Inferior parietal cortex (tissue), 1 donor: ENCODE measurements around the gene TSNAXIP1.
"Not testable (repeated sequence)": the region's sequence is repeated elsewhere in the genome, so short reads cannot be mapped to it uniquely, and the experiment has no call there.

Experiments
- DNase-seq: peaks from one replicate; pipeline ENCODE4 v3.0.0-alpha.2; 2016; ENCODE audit errors: extremely low spot score

TSNAXIP1 gene

DNA sequence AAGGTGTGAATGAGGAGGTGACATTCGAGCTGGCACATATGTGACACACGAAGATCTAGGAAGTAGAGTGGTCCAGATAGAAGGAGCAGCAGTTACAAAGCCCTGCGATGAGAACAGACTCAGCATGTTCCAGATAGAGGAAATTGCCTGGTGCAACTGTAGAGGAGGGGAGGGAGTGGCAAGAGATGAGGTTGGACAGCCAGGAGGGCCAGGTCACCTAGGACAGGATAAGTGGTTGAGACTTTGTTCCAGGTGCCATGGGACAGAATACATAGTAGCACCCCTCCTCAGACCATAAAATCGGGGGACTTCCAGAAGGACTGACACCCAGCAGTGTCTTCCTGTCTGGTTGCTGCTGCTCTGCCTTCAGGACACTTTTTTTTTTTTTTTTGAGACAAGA is 51.8 kb downstream of the TSNAXIP1 start:
- DNase-seq = no peak

DNA sequence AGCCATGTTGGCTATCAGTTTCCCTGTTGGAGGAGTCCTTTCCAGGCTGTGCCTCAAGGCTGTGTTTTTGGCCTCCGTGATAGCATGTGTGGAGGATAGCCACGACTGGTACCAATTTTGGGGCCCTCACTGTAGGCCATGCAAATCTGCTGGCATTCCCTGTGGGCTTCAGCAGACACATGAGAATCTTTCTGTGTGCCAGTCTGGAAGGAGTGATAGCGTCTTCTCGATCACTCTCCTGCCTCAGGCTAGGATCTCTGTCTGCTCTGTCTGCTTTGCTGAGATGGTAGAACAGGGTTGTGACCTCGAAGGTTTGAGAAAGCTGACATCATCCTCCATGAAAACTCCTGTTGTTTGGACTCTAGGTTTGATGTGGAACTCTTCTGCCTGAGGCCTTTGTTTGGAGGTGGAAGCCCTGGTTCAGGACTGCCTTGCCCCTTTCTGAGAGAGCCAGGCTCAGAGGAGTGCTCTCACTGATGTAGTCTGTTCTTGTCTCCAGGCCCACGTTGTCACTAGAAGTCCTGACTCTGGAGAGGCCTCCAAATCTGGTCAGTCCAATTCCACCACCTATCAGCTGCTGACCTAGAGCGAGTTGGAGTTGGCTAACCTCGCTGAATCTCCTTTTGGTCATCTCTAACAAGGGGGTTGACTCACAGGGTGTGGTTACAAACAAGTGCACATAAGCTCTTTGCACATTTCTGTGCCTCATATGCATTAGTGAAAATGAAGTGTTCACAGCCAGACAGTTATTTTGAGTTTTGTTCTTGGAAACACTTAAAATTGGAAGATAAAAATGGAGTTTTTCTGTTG is 54.1 kb downstream of the TSNAXIP1 start:
- DNase-seq = no peak

DNA sequence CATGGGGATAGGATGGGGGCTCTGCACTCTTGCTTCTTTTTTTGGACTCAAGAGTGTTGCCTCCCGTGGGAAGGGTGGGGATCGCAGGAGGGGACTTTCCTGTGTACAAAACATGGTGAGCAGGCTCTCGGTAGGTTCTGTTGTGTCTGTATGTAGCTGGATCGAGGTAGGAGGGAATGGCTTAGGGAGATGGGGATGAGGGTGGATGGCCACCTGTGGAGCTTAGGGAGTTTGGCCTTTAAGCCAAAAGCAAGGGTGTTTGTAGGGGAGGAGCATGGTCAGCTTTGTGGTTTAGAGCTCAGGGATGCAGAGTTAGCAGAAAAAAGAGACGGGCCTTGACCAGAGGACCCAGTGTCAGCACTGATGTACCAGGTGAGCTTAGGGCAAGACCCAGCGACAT is 55.2 kb downstream of the TSNAXIP1 start:
- no peak for DNase-seq

DNA sequence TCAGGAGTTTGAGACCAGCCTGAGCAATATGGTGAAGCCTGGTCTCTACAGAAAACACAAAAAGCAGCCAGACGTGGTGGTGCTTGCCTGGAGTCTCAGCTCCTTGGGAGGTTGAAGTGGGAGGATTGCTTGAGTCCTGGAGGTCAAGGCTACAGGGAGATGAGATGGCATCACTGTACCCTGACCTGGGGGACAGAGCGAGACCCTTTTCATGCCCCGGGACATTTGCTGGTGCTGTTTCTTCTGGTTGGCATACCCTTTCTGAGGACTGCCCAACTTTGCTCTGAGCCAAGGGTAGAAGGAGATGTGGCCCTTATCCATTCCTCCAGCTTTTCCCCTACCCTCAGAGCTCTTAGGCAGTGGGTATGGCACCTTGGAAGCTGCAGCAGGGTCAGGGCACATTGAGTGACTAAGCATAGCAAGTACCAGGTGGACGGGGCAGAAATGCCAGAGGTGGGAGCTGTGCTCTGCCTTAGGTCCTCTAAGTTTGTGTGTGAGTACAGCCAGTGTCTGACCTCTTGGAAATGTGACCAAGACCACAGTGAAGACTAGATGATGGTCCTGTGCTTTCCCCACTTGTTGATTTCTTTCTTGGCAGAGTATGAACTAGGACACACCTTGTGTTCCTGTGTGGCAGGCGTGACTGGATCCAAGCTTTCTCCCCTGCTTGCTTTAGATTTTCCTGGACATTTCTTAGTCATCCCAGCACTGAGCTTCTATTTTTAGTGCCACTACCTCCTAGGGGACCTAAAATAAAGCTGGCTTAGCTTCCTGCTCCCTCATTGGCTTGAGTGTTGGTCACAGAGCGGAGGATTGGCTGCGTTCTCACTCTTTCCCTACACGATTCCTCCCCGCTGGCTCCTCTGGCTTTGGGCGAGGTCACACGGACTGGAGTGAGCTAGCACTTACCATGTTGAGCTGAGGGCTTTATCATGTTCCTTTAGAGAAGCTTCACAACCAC is 56.2 kb downstream of the TSNAXIP1 start:
- peak; percentile 68 for DNase-seq

DNA sequence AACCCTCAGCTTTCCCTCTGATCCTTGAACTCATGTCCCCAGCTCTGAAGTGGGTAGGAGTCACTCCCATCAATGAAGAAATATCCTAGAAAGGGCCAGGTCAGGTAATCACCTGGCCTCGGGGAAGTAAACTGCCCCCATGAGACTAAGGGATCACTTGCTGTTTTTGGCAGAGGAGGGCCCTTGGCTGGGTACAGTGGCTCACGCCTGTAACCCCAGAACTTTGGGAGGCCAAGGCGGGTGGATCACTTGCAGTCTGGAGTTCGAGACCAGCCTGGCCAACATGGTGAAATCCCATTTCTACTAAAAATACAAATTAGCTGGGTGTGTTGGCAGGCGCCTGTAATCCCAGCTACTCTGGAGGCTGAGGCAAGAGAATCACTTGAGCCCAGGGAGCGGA is 57.4 kb downstream of the TSNAXIP1 start:
- not testable (repeated sequence) for DNase-seq

DNA sequence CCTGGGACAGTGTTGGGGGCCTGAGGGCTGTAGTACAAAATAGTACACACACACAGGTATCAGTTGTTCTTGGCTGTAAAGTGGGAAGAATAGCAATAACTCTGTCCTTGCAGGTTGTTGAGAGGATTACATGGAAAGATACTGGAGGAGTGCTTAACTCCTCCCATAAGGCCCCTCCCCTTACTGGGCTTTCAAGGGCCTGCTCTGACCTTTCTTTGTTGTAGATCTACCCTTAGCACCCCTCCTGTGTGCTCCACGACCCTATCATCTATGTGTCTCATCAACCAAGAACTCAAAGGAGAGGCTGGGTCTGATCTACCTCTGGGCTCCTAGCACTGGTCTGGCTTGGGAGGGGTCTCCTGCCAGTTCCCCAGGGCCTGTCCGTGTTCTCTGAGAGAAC is 57.9 kb downstream of the TSNAXIP1 start:
- no peak for DNase-seq

DNA sequence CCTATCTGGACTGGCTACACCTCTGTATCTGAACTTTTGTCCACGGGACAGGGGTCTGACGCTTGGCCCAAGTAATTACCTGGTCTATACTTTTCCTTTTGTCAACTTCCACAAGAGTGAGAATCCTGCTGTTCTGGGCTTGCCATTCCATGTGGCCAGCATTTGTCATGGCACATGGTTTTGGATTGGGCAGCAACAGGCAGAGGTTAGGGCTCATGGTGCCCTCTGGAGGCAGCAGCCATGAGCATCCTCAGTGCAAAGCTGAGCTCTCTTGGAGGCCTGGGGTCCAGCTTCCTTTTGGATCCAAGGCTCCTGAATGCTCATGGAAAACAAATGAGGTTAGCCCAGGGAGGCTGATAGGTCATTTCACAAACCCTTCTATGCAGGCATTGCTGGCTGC is 58.6 kb downstream of the TSNAXIP1 start:
- no peak for DNase-seq

DNA sequence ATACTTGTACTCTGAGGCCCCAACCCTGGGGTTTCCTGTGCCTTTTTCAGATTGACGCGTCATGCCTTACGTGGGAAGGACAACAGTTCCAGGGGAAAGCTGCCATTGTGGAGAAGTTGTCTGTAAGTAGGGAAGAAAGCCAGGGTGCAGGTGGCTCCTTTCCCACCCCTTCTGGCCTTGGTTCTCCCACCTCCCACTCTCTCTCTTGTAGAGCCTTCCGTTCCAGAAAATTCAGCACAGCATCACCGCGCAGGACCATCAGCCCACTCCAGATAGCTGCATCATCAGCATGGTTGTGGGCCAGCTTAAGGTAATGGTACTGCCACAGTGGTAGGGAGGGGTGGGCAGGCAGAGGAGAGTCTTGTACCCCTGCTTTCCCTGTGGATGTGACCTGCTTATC is 61.6 kb downstream of the TSNAXIP1 start:
- DNase-seq = no peak

DNA sequence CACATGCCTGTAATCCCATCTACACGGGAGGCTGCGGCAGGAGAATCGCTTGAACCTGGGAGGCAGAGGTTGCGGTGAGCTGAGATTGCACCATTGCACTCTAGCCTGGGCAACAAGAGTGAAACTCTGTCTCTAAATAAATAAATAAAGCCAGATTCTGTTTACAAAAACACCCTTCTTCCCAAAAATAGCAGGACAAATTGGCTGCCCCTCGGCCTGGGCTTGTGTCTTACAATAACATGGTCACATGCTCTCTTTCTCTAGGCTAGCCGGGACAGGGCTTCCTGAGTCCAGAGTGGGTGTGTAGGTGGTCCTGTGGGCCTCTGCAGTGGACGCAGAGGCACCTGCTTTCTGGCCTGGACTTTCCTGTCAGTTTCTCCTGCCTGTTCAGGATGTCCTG is 63.0 kb downstream of the TSNAXIP1 start:
- DNase-seq = no peak

DNA sequence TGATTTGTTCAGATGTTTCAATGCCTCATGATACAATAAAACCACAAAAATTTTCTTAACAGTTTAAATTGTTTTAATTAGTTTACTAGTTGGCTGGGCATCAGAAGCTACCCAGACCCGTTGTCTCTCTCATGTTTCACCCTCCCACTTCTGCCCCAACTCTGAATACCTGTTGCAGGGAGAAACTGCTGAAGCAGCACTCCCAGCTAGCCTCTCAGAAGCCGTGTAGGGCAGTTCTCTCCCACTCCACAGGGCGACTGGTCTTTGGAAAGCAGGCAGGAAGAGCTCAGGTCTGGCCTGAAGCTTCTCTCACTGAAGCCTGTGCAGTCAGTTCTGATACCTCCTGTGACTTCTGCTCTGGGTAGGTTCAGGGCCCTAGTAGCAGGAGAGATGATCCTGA is 64.6 kb downstream of the TSNAXIP1 start:
- no peak for DNase-seq

DNA sequence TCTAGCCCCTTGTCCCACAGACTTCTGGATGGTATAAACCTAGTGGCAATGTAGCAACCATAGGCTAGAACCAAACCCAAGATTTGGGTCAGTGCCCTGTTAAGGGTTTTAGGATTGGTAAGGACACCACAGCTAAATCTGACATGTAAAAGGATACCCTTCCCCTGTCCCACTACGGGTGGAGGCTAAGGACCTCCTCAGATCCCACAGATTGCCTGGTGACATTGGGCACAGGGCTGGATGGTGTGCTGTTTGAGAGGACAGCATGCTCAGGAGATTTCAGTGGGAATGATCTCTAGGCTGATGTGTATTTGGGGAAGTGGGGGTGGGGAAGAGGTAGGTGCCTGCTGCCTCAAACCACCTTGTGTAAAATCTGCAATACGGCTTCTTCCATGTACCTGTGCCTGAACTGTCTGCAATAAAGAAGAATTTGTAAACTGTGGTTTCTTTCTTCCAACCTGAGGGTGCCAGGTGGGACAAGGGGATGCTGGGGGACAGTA is 65.5 kb downstream of the TSNAXIP1 start:
- DNase-seq = no peak

DNA sequence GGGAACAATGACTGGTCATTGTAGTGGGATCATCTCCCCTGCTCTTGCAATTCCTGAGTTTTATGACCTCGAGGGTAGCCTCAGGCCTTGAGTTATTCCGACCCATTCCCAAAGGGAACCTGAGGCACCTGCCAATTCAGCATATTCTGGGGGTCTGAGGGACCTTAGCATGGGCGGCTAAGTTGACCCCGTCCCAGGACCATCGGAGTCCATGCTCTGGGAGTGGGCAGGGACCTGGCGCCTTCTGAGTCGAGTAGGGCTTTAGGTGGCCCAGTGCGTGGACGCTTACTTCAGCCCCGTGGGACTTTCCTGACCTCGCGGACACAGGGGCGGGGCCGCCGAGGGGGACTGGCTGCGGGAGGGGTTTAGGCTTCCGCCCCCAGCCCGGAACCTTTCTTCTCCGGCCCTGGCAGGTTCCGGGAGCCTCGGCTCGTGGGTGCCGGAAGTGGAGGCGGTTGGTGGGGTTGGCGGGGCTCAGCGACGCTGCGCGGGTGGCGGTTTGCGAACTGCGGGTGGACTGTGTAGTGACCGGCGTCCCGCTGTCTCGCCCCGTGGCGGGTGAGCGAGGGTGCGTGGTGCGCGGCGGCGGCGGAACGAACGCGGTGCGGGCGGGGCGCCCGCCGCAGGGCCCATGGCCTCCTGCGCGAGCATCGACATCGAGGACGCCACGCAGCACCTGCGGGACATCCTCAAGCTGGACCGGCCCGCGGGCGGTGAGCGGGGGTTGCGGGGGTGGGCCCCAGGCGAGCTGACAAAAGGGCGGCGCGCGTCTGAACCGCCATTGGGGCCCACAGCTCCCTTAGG is 66.1 kb downstream of the TSNAXIP1 start, which contains the start of gene EDC4:
EDC4 (plus strand) TSS at position 422 of the 804 bp plus-strand sequence; CDS start at position 632, 210 bp downstream.
- DNase-seq = peak; percentile 80

DNA sequence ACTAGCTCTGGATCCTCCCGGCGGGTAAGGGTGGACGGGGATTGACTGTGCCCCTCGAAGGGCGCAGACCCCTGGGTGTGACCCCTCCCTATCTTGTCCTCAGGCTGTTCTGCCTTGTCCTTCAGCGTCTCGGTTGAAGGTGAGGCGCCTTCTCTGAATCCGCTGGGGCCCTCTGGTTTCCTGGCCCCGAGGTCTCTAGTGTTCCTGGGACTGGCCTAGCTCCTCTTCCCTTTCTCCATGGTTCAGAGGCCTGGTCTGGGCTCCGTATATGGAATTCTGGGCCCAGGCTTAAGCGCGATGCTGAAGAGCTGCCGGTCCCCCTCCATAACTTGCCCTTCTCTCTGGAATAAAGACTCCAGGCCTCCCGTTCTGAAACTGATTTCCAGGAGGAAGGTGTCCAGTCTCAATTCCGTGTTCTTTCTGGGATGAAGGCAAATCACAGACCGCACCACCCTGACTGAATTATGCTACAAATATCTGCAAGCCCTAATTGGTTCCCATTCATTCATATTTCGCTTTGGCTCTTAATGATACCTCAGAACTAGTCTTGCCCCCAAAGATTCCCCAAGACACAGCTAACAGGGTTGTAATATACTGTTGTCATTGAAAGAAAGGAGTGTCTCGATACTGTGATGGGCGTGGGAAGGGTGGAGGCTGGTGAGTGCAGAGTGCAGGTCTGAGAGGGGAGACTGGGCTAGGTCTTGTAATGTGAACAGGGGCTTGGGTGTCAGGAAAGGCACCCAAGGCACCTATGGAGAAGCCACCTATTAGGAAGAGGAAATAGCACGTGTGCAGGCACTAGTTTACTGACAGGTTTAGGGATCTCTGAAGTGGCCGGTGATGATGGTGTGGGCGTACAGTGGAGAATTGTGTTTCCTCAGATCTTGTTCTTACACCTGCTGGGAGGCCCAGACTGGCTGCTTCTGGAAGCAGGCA is 67.0 kb downstream of the TSNAXIP1 start:
- DNase-seq = no peak

DNA sequence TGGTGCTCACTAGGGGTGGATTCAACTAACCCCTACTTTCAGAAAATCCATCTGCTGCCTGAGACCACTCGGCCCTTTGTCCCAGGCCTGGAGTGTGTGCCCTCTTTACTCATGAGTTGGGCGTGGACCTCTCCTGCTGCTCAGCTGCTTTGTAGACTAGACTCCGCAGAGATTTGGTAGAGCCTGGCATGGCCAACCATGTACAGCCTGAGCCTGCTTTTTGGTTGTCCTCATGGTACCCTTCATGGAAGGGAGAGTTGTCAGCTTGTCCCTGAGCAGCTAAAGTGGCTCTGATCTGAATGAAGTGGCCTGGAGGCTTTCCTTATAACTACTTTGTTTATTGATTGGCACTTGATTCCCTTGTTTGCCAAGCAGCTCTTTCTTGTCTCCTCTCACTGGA is 67.7 kb downstream of the TSNAXIP1 start:
- DNase-seq = no peak

DNA sequence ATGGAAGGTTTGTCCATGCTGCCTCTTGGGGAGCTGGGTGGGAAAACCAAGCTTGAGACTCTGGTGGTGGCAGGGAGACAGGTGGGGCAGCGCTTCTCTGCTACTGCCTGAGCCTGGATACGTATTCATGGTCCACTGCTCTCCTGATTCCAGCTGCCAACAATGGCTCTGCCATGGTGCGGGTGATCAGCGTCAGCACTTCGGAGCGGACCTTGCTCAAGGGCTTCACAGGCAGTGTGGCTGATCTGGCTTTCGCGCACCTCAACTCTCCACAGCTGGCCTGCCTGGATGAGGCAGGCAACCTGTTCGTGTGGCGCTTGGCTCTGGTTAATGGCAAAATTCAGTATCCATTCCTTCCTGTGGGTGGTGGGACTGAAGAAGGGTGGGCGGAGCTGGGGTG is 70.4 kb downstream of the TSNAXIP1 start:
- DNase-seq = no peak
